GM19035 (cell line): Measurements from ENCODE around the gene MYMK.
"Not testable (repeated sequence)": the region's sequence is repeated elsewhere in the genome, so short reads cannot be mapped to it uniquely, and the experiment has no call there.

ENCODE experiments used
- ATAC-seq: cut with Tn5 transposase; IDR thresholded peaks from one replicate; pipeline ENCODE4 v1.9.1; 2021; ENCODE audit not compliant: unreplicated experiment

MYMK gene

GRCh38 chr9:133524679-133525228 lies at the start of gene MYMK:
MYMK (minus strand) TSS chr9:133524959; CDS start chr9:133524844, 115 bp downstream.
- no peak for ATAC-seq

GRCh38 chr9:133573791-133574515 lies 49.2 kb upstream of the MYMK start:
- ATAC-seq = no peak

- no peak for ATAC-seq
These were observed 48.1 kb upstream of the MYMK start for GRCh38 chr9:133572821-133573361.

- no peak for ATAC-seq
These were observed 47.3 kb upstream of the MYMK start for GRCh38 chr9:133571896-133572595.

- ATAC-seq = no peak
These were observed 46.7 kb upstream of the MYMK start for GRCh38 chr9:133571391-133571890.

- ATAC-seq = no peak
These were observed 45.9 kb upstream of the MYMK start for GRCh38 chr9:133570691-133571080.

GRCh38 chr9:133569891-133570690 lies 45.3 kb upstream of the MYMK start:
- no peak for ATAC-seq

- no peak for ATAC-seq
These were observed 44.5 kb upstream of the MYMK start for GRCh38 chr9:133569121-133569785.

- no peak for ATAC-seq
These were observed 43.4 kb upstream of the MYMK start for GRCh38 chr9:133568186-133568585.

- ATAC-seq = no peak
These were observed 42.1 kb upstream of the MYMK start for GRCh38 chr9:133566817-133567216.

GRCh38 chr9:133566382-133566781 lies 41.6 kb upstream of the MYMK start:
- ATAC-seq = no peak

GRCh38 chr9:133564451-133565116 lies 39.8 kb upstream of the MYMK start:
- no peak for ATAC-seq

- ATAC-seq = not testable (repeated sequence)
These were observed 39.1 kb upstream of the MYMK start for GRCh38 chr9:133563814-133564213.

GRCh38 chr9:133563291-133563796 lies 38.6 kb upstream of the MYMK start:
- ATAC-seq = no peak

GRCh38 chr9:133562611-133563290 lies 38.0 kb upstream of the MYMK start:
- no peak for ATAC-seq

- ATAC-seq = no peak
These were observed 37.3 kb upstream of the MYMK start for GRCh38 chr9:133561976-133562554.

GRCh38 chr9:133560944-133561343 lies 36.2 kb upstream of the MYMK start:
- no peak for ATAC-seq

- ATAC-seq = no peak
These were observed 35.6 kb upstream of the MYMK start for GRCh38 chr9:133560311-133560710.
